Thyroid gland (tissue), 4 donors: ENCODE measurements around the gene SUSD4.

ENCODE experiments used
- CTCF ChIP-seq, 6 experiments: fragments of 200-600 bp in 3 of 6; fragments of 450-650 bp in 3 of 6; sonication (generic) in 3 of 6; IDR thresholded peaks; one replicate each; pipeline ENCODE4 v1.5.1; 2016 to 2019; ENCODE audit warnings: antibody characterized with exemption in 6 of 6, mild to moderate bottlenecking in 2 of 6, inconsistent platforms in 1 of 6, moderate library complexity in 1 of 6
- POLR2A ChIP-seq, 2 donors: fragments of 450-650 bp; IDR thresholded peaks; one replicate each; pipeline ENCODE4 v1.6.1; 2017; ENCODE audit warnings: antibody characterized with exemption in 2 of 2, mild to moderate bottlenecking in 2 of 2, moderate library complexity in 1 of 2

GRCh38 chr1:223352944-223353343 is 11.0 kb downstream of the SUSD4 start:
- TF ChIP-seq POLR2A (IDR thresholded peaks at IDR 0.05): no peak
- no peak for TF ChIP-seq CTCF (IDR thresholded peaks at IDR 0.05)
